GM12878 (cell line): ENCODE data around the gene PDE11A. TPM values are rescaled to one million over a fixed set of nuclear protein-coding genes. Genes with fewer than 3 reads are reported as not detected.
A peak's percentile ranks its signal among the peaks of the same experiment; 100 is the strongest.

Experiments used
- ATAC-seq: fragments of 200-7000 bp; cut with Tn5 transposase; 3 replicates; pipeline ENCODE4 v1.9.1; 2020; ENCODE audit warnings: mild to moderate bottlenecking, moderate library complexity
- BruUV-seq: library from RNA; stranded (reverse); fragments of 400-500 nt; replicated peaks from 2 replicates; lab custom pipeline; 2021; lab: Mats Ljungman, UMichigan
- CTCF ChIA-PET: fragments of 300-600 bp; sonication (Branson Sonifier 250); formaldehyde crosslinking; extraction: SDS; loops from one replicate; lab custom pipeline; 2021; ENCODE audit warnings: inconsistent platforms; lab: Yijun Ruan, JAX
- POLR2A ChIA-PET: fragments of 350-600 bp; formaldehyde crosslinking; extraction: SDS; loops from one replicate; lab custom pipeline; 2021; ENCODE audit warnings: inconsistent platforms; lab: Charles Lee
- RAD21 ChIA-PET: fragments of 300-600 bp; sonication (Branson Sonifier 250); formaldehyde crosslinking; loops from one replicate; lab custom pipeline; 2023; ENCODE audit warnings: antibody characterized with exemption; ENCODE audit not compliant: unreplicated experiment; lab: Charles Lee
- SMC1A ChIA-PET: fragments of 300-600 bp; sonication (Branson Sonifier 250); formaldehyde crosslinking; loops from one replicate; lab custom pipeline; 2023; ENCODE audit not compliant: unreplicated experiment, uncharacterized antibody; lab: Charles Lee
- DNase-seq: peaks from one replicate; pipeline ENCODE4 v3.0.0-alpha.2; 2011; ENCODE audit warnings: low read depth, low spot score
- FAIRE-seq: peaks from 3 replicates; lab custom pipeline; 2011; peaks lifted over from hg19 to GRCh38; lab: Jason Lieb, UNC
- H2AFZ ChIP-seq: 2 replicates; pipeline ENCODE4 v1.6.0; 2011; ENCODE audit warnings: low read depth, low read length, control low read depth; ENCODE audit not compliant: control insufficient read depth
- H3K27ac ChIP-seq: 2 replicates; pipeline ENCODE4 v1.5.1; 2011; ENCODE audit warnings: control low read depth; ENCODE audit not compliant: control insufficient read depth, insufficient read depth
- H3K27me3 ChIP-seq, 2 experiments: replicated peaks in 1 of 2; 2 replicates each; pipeline versions ENCODE4 v1.6.0 to v1.6.1; 2011; ENCODE audit warnings: low read length in 1 of 2; ENCODE audit not compliant: control insufficient read depth in 2 of 2, insufficient read depth in 2 of 2
- H3K36me3 ChIP-seq, 2 experiments: 2 replicates each; pipeline ENCODE4 v1.5.1; 2011; ENCODE audit warnings: low read length in 1 of 2; ENCODE audit not compliant: control insufficient read depth in 2 of 2, insufficient read depth in 2 of 2
- H3K4me1 ChIP-seq: 2 replicates; pipeline ENCODE4 v1.6.1; 2011; ENCODE audit warnings: mild to moderate bottlenecking, low read length, moderate library complexity, mixed read lengths; ENCODE audit not compliant: control insufficient read depth, insufficient read depth
- H3K4me2 ChIP-seq: 2 replicates; pipeline ENCODE4 v1.6.0; 2011; ENCODE audit warnings: control low read depth; ENCODE audit not compliant: control insufficient read depth, insufficient read depth
- H3K4me3 ChIP-seq: fragments of 200-600 bp; sonication (generic); 2 replicates; pipeline ENCODE4 v1.5.1; 2016
- H3K79me2 ChIP-seq: 2 replicates; pipeline ENCODE4 v1.6.0; 2011; ENCODE audit warnings: low read length; ENCODE audit not compliant: control insufficient read depth, insufficient read depth
- H3K9ac ChIP-seq: 2 replicates; pipeline ENCODE4 v1.8.0; 2011; ENCODE audit warnings: low read length, control low read depth, mixed read lengths; ENCODE audit not compliant: control insufficient read depth, insufficient read depth
- H3K9me3 ChIP-seq: replicated peaks from 3 replicates; pipeline ENCODE4 v1.5.1; 2011; ENCODE audit warnings: mild to moderate bottlenecking, low read length; ENCODE audit not compliant: control insufficient read depth, insufficient read depth
- H4K20me1 ChIP-seq: 2 replicates; pipeline ENCODE4 v1.6.0; 2011; ENCODE audit not compliant: control insufficient read depth, insufficient read depth
- CTCF ChIP-seq, 3 experiments: IDR thresholded peaks in 2 of 3; conservative IDR thresholded peaks in 1 of 3; 2 replicates each; pipeline ENCODE4 v1.5.1; 2011; ENCODE audit warnings: low read depth in 3 of 3, low read length in 3 of 3, mild to moderate bottlenecking in 3 of 3, control low read depth in 2 of 3, moderate library complexity in 2 of 3, inconsistent platforms in 1 of 3, mixed read lengths in 1 of 3; ENCODE audit not compliant: control insufficient read depth in 2 of 3, insufficient read depth in 1 of 3; ENCODE audit errors: extremely low read depth in 1 of 3
- HDAC6 ChIP-seq: fragments of 200-600 bp; sonication (generic); IDR thresholded peaks from one replicate; pipeline ENCODE4 v1.8.0; 2017; ENCODE audit warnings: antibody characterized with exemption; ENCODE audit not compliant: unreplicated experiment
- RAD21 ChIP-seq: IDR thresholded peaks from 2 replicates; pipeline ENCODE4 v1.6.1; 2011; ENCODE audit warnings: mild to moderate bottlenecking, low read depth, low read length, moderate library complexity; ENCODE audit not compliant: insufficient read depth
- ZZZ3 ChIP-seq: IDR thresholded peaks from 2 replicates; pipeline ENCODE4 v1.6.1; 2011; ENCODE audit warnings: low read depth; ENCODE audit not compliant: control insufficient read depth, insufficient read length
- WGBS: methylation state at CpG from one replicate; pipeline ENCODE4 v1.1.6; 2016; ENCODE audit warnings: low lambda C conversion rate; ENCODE audit not compliant: insufficient replicate concordance, insufficient coverage; ENCODE audit errors: missing lambda C conversion rate; 5-methylcytosine and 5-hydroxymethylcytosine counted together
- in situ Hi-C: fragments of 300-500 bp; cut with MboI; formaldehyde crosslinking; loops from 9 replicates; pipeline ENCODE4 v1.14.3; 2018; ENCODE audit warnings: mixed read lengths
- intact Hi-C: fragments of 100-400 bp; cut with micrococcal nuclease; formaldehyde crosslinking; loops from one replicate; pipeline ENCODE4 v1.14.2; 2022; ENCODE audit not compliant: unreplicated experiment
- polyA plus RNA-seq, 11 experiments: library from polyadenylated mRNA; depleted of rRNA in 4 of 11; unstranded in 6 of 11; stranded (reverse) in 5 of 11; fragments of >200 nt; fragmentation: Nextera tagmentation in 4 of 11; fragmentation: Illumina TruSeq in 1 of 11; extraction: Ambion mirVana in 4 of 11; extraction: Trizol in 1 of 11; gene quantifications; 1 replicate in 1 of 11; 2 replicates in 10 of 11; pipeline versions ENCODE4 v1.2.1 to v1.2.3, GENCODE V29; 2011 to 2016; ENCODE audit warnings: inconsistent platforms in 2 of 11, missing spikeins in 2 of 11, low read depth in 1 of 11
- total RNA-seq, 4 experiments: library from RNA; depleted of rRNA in 3 of 4; stranded (reverse); fragments of >200 nt in 3 of 4; fragmentation: Illumina TruSeq in 1 of 4; extraction: Trizol in 1 of 4; gene quantifications; 2 replicates each; pipeline versions ENCODE4 v1.2.1 to v1.2.3, GENCODE V29; 2013 to 2021
- TF ChIP-seq, protein P1 (sequence below): fragments of 450-650 bp; IDR thresholded peaks from 2 replicates; pipeline ENCODE4 v1.6.1; 2014; ENCODE audit warnings: mild to moderate bottlenecking

Gene PDE11A
- total and polyA plus RNA-seq, 10 of the 15 experiments (the other 5 are each of a cell fraction or from before 2014, with no cell fraction given) = 0.01 to 0.17 (median 0.06) TPM; not detected in 5

DNA sequence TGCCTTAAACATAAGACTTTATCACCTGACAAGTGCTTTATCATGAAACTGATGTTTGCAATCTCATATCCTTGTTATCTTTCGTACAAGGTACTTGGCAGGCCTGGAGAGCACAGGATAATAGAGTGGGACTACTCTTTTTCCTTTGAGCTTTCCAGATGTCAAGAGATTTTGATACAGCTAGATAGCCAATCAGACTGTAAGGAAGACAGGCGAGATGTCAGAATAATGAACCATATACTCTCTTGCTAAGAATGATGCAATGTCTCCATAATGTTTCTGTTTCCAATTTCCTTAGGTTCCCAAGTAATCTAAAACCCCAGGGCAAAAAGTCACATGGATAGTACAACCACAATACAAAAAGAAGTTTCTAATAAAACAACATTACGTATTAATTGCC is 313.1 kb downstream of the PDE11A start (continued):
- TF ChIP-seq, protein P1, sequence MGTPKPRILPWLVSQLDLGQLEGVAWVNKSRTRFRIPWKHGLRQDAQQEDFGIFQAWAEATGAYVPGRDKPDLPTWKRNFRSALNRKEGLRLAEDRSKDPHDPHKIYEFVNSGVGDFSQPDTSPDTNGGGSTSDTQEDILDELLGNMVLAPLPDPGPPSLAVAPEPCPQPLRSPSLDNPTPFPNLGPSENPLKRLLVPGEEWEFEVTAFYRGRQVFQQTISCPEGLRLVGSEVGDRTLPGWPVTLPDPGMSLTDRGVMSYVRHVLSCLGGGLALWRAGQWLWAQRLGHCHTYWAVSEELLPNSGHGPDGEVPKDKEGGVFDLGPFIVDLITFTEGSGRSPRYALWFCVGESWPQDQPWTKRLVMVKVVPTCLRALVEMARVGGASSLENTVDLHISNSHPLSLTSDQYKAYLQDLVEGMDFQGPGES = no peak
- TF ChIP-seq, all 136 proteins: peak for 0

DNA sequence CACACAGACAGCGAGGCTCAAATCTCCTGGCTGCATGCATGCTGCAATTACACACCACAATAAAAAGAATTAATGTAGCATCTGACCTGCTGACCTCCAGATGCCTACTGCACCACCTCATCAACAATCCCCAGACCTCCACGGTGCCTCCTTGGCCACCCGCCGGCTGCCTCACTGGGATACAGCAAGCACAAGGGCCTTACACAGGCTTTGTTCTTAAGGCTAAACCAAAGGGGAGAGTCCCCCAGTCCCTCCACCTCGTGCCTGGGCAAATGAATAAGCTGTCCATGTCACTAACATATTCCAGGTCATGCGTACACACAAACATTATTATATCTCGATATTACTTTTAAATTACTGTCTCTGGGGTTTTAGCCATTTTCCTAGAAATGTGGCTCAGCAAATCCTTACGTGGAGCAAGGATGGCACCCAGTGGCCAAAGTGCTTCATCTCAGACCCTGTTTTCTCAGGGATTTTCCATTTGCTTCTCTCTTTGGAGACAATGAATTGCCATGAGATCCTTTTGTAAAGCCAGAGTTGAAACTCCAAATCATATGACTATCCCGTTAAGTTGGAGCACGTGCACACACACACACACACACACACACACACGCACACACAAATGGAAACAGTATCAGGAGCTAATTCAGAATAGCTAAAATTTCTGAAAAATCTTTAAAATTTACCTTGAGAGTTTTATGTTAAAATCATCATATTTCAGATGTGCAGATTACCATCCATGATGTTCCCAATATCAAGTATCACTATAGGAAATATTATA is 313.8 kb downstream of the PDE11A start:
- no peak overlapping the region for H3K4me3 ChIP-seq
- H3K27ac ChIP-seq = no peak overlapping the region
- H3K9me3 ChIP-seq = no peaks in the 10 kb centered on the region
- ATAC-seq (no peak), FAIRE-seq (no peak), DNase-seq (no peak)
- H4K20me1 ChIP-seq = no peaks in the 10 kb centered on the region
- no peak overlapping the region for H2AFZ ChIP-seq
- SMC1A ChIA-PET = no interaction called here
- H3K36me3 ChIP-seq = no peaks in the 10 kb centered on the region
- in situ Hi-C loops (no loop called here), intact Hi-C loops (no loop called here)
- CTCF ChIA-PET = interaction anchor here (1.7 kb wide), 1 partner anchor 423 kb away, joined by 11 read pairs; no protein-coding TSS in a partner anchor
- H3K4me2 ChIP-seq = no peak overlapping the region
- no peaks in the 10 kb centered on the region; a peak in 1 of 4 replicates for H3K27me3 ChIP-seq
- H3K9ac ChIP-seq = no peak overlapping the region
- WGBS = 36% methylated on average over 11 of the region's 11 CpGs
- H3K4me1 ChIP-seq = no peaks in the 10 kb centered on the region
- RAD21 ChIA-PET = no interaction called here
- POLR2A ChIA-PET = interaction anchor here (0.7 kb wide), 1 partner anchor 1022 kb away, joined by 3 read pairs; no protein-coding TSS in a partner anchor
- no TSS peak for BruUV-seq
- TF ChIP-seq ZZZ3 (no peak), CTCF (IDR thresholded peaks at IDR 0.05 in 2 of 3, conservative IDR thresholded peaks at IDR 0.05 in 1 of 3; ENCODE audit: control insufficient read depth in 2 of 3, extremely low read depth in 1 of 3, insufficient read depth in 1 of 3, low read depth in 3 of 3, low read length in 3 of 3) (peak in 2 of 3 experiments; percentile 14 to 30; a peak in 2 of 6 replicates), RAD21 (peak; percentile 53), HDAC6 (no peak)
- no peaks in the 10 kb centered on the region for H3K79me2 ChIP-seq
